Activated naive CD4-positive, alpha-beta T cell treated with anti-CD3 and anti-CD28 coated beads, Interleukin-2, amount 10 ng/mL, durations not matched to agents 7 days and 5 days (primary cell): Measurements from ENCODE around the gene ANKDD1B.

Source experiments
- CTCF ChIA-PET: fragments of 350-600 bp; sonication (Branson Sonifier 250); formaldehyde crosslinking; loops from one replicate; lab custom pipeline; 2021; ENCODE audit warnings: antibody characterized with exemption; lab: Charles Lee
- DNase-seq: peaks from one replicate; pipeline ENCODE4 v3.0.0-alpha.2; 2020
- H3K27ac Mint-ChIP-seq: one replicate; pipeline ENCODE4 v1.8.0; 2021; ENCODE audit warnings: mild to moderate bottlenecking, moderate library complexity, mixed read lengths
- H3K27me3 Mint-ChIP-seq: one replicate; pipeline ENCODE4 v1.8.0; 2021; ENCODE audit warnings: mild to moderate bottlenecking, mixed read lengths
- H3K36me3 Mint-ChIP-seq: one replicate; pipeline ENCODE4 v1.8.0; 2021; ENCODE audit warnings: mixed read lengths
- H3K4me1 Mint-ChIP-seq: one replicate; pipeline ENCODE4 v1.8.0; 2021; ENCODE audit warnings: mixed read lengths
- H3K4me3 Mint-ChIP-seq: one replicate; pipeline ENCODE4 v1.8.0; 2021; ENCODE audit warnings: mild to moderate bottlenecking, moderate library complexity, mixed read lengths
- H3K9me3 Mint-ChIP-seq: one replicate; pipeline ENCODE4 v1.8.0; 2021; ENCODE audit warnings: mixed read lengths

Gene ANKDD1B

GRCh38 chr5:75626959-75627358 is 15.7 kb downstream of the ANKDD1B start:
- no peak overlapping the region for H3K4me3 Mint-ChIP-seq
- H3K4me1 Mint-ChIP-seq = no peaks in the 10 kb centered on the region
- no peak overlapping the region for H3K27ac Mint-ChIP-seq
- CTCF ChIA-PET = no interaction called here
- no peak for DNase-seq
- H3K36me3 Mint-ChIP-seq = no peaks in the 10 kb centered on the region
- no peaks in the 10 kb centered on the region for H3K9me3 Mint-ChIP-seq
- H3K27me3 Mint-ChIP-seq = no peaks in the 10 kb centered on the region

GRCh38 chr5:75627801-75628200 is 16.5 kb downstream of the ANKDD1B start:
- no peak for DNase-seq
- H3K9me3 Mint-ChIP-seq = no peaks in the 10 kb centered on the region
- no peaks in the 10 kb centered on the region for H3K36me3 Mint-ChIP-seq
- no peak overlapping the region for H3K27ac Mint-ChIP-seq
- no peak overlapping the region for H3K4me3 Mint-ChIP-seq
- H3K27me3 Mint-ChIP-seq = no peaks in the 10 kb centered on the region
- CTCF ChIA-PET = no interaction called here
- H3K4me1 Mint-ChIP-seq = no peaks in the 10 kb centered on the region

- Mint-ChIP-seq H3K27ac (no peak overlapping the region), H3K36me3 (no peaks in the 10 kb centered on the region), H3K27me3 (no peaks in the 10 kb centered on the region), H3K4me3 (no peak overlapping the region), H3K9me3 (peaks cover 2% of the 10 kb centered on the region), H3K4me1 (no peaks in the 10 kb centered on the region)
- no peak for DNase-seq
- CTCF ChIA-PET = no interaction called here
These were observed 19.6 kb downstream of the ANKDD1B start for GRCh38 chr5:75630875-75631274.

GRCh38 chr5:75632321-75632720 is 21.1 kb downstream of the ANKDD1B start:
- H3K36me3 Mint-ChIP-seq = no peaks in the 10 kb centered on the region
- H3K27ac Mint-ChIP-seq = no peak overlapping the region
- H3K27me3 Mint-ChIP-seq = peaks cover 5% of the 10 kb centered on the region
- no peak overlapping the region for H3K4me3 Mint-ChIP-seq
- peaks cover 2% of the 10 kb centered on the region for H3K9me3 Mint-ChIP-seq
- H3K4me1 Mint-ChIP-seq = no peaks in the 10 kb centered on the region
- CTCF ChIA-PET = no interaction called here
- no peak for DNase-seq

GRCh38 chr5:75637949-75638348 is 26.7 kb downstream of the ANKDD1B start:
- CTCF ChIA-PET = no interaction called here
- no peaks in the 10 kb centered on the region for H3K36me3 Mint-ChIP-seq
- no peak overlapping the region for H3K4me3 Mint-ChIP-seq
- H3K27me3 Mint-ChIP-seq = peaks cover 5% of the 10 kb centered on the region
- no peak overlapping the region for H3K27ac Mint-ChIP-seq
- no peaks in the 10 kb centered on the region for H3K4me1 Mint-ChIP-seq
- DNase-seq = no peak
- peaks cover 2% of the 10 kb centered on the region for H3K9me3 Mint-ChIP-seq

- Mint-ChIP-seq H3K27me3 (peaks cover 5% of the 10 kb centered on the region), H3K4me1 (no peaks in the 10 kb centered on the region), H3K27ac (no peak overlapping the region), H3K36me3 (no peaks in the 10 kb centered on the region), H3K4me3 (no peak overlapping the region), H3K9me3 (no peaks in the 10 kb centered on the region)
- CTCF ChIA-PET = no interaction called here
- DNase-seq = no peak
These were observed 28.5 kb downstream of the ANKDD1B start for GRCh38 chr5:75639535-75640311.

GRCh38 chr5:75640395-75640794 is 29.1 kb downstream of the ANKDD1B start:
- no peak overlapping the region for H3K4me3 Mint-ChIP-seq
- no peaks in the 10 kb centered on the region for H3K36me3 Mint-ChIP-seq
- H3K27me3 Mint-ChIP-seq = peaks cover 5% of the 10 kb centered on the region
- CTCF ChIA-PET = no interaction called here
- no peak overlapping the region for H3K27ac Mint-ChIP-seq
- H3K9me3 Mint-ChIP-seq = no peaks in the 10 kb centered on the region
- no peaks in the 10 kb centered on the region for H3K4me1 Mint-ChIP-seq
- no peak for DNase-seq

- no peak overlapping the region for H3K4me3 Mint-ChIP-seq
- DNase-seq = no peak
- CTCF ChIA-PET = no interaction called here
These were observed 29.6 kb downstream of the ANKDD1B start for GRCh38 chr5:75640826-75641225.

GRCh38 chr5:75648712-75649111 is 37.5 kb downstream of the ANKDD1B start:
- H3K4me1 Mint-ChIP-seq = peaks cover 3% of the 10 kb centered on the region
- no peak overlapping the region for H3K4me3 Mint-ChIP-seq
- H3K36me3 Mint-ChIP-seq = no peaks in the 10 kb centered on the region
- H3K9me3 Mint-ChIP-seq = peaks cover 1% of the 10 kb centered on the region
- DNase-seq = no peak
- no peak overlapping the region for H3K27ac Mint-ChIP-seq
- H3K27me3 Mint-ChIP-seq = no peaks in the 10 kb centered on the region
- CTCF ChIA-PET = no interaction called here

More at GRCh38 chr5:75640826-75641225, 29.6 kb downstream of the ANKDD1B start:
- H3K36me3 Mint-ChIP-seq = no peaks in the 10 kb centered on the region
- peaks cover 5% of the 10 kb centered on the region for H3K27me3 Mint-ChIP-seq
- no peaks in the 10 kb centered on the region for H3K9me3 Mint-ChIP-seq
- no peak overlapping the region for H3K27ac Mint-ChIP-seq
- no peaks in the 10 kb centered on the region for H3K4me1 Mint-ChIP-seq

GRCh38 chr5:75651575-75652238 is 40.5 kb downstream of the ANKDD1B start:
- CTCF ChIA-PET = no interaction called here
- Mint-ChIP-seq H3K9me3 (peaks cover 1% of the 10 kb centered on the region), H3K4me3 (no peak overlapping the region), H3K27me3 (peaks cover 11% of the 10 kb centered on the region), H3K27ac (no peak overlapping the region), H3K36me3 (no peaks in the 10 kb centered on the region), H3K4me1 (peaks cover 3% of the 10 kb centered on the region)
- no peak for DNase-seq

- no peak for DNase-seq
- H3K9me3 Mint-ChIP-seq = no peaks in the 10 kb centered on the region
- H3K27me3 Mint-ChIP-seq = peaks cover 13% of the 10 kb centered on the region
- H3K4me1 Mint-ChIP-seq = peaks cover under 1% of the 10 kb centered on the region
- CTCF ChIA-PET = no interaction called here
- H3K4me3 Mint-ChIP-seq = no peak overlapping the region
- no peaks in the 10 kb centered on the region for H3K36me3 Mint-ChIP-seq
- no peak overlapping the region for H3K27ac Mint-ChIP-seq
These were observed 42.3 kb downstream of the ANKDD1B start for GRCh38 chr5:75653521-75653920.

GRCh38 chr5:75654693-75655295 is 43.5 kb downstream of the ANKDD1B start:
- CTCF ChIA-PET = no interaction called here
- no peak overlapping the region for H3K4me3 Mint-ChIP-seq
- H3K36me3 Mint-ChIP-seq = no peaks in the 10 kb centered on the region
- H3K4me1 Mint-ChIP-seq = peaks cover 2% of the 10 kb centered on the region
- H3K27me3 Mint-ChIP-seq = peaks cover 13% of the 10 kb centered on the region
- DNase-seq = no peak
- H3K9me3 Mint-ChIP-seq = no peaks in the 10 kb centered on the region
- H3K27ac Mint-ChIP-seq = no peak overlapping the region

- Mint-ChIP-seq H3K4me3 (no peak overlapping the region), H3K36me3 (no peaks in the 10 kb centered on the region), H3K27ac (no peak overlapping the region), H3K9me3 (no peaks in the 10 kb centered on the region), H3K4me1 (peaks cover 8% of the 10 kb centered on the region), H3K27me3 (peaks cover 13% of the 10 kb centered on the region)
- no peak for DNase-seq
- CTCF ChIA-PET = no interaction called here
These were observed 45.2 kb downstream of the ANKDD1B start for GRCh38 chr5:75656311-75657003.

GRCh38 chr5:75659791-75660450 is 48.7 kb downstream of the ANKDD1B start:
- peaks cover 8% of the 10 kb centered on the region for H3K4me1 Mint-ChIP-seq
- CTCF ChIA-PET = interaction anchor here (1.0 kb wide), 1 partner anchor 9 kb away, joined by 3 read pairs; no protein-coding TSS in a partner anchor
- DNase-seq = no peak
- H3K36me3 Mint-ChIP-seq = no peaks in the 10 kb centered on the region
- no peak overlapping the region for H3K4me3 Mint-ChIP-seq
- H3K27me3 Mint-ChIP-seq = peaks cover 8% of the 10 kb centered on the region
- H3K9me3 Mint-ChIP-seq = no peaks in the 10 kb centered on the region
- no peak overlapping the region for H3K27ac Mint-ChIP-seq
